ENCODE results near the gene NEU1. TPM values are rescaled to one million over a fixed set of nuclear protein-coding genes. Genes with fewer than 3 reads are reported as not detected.

The NEU1 gene
- total RNA-seq, 1 experiment from 2014 or later, result 44.8 TPM

DNA sequence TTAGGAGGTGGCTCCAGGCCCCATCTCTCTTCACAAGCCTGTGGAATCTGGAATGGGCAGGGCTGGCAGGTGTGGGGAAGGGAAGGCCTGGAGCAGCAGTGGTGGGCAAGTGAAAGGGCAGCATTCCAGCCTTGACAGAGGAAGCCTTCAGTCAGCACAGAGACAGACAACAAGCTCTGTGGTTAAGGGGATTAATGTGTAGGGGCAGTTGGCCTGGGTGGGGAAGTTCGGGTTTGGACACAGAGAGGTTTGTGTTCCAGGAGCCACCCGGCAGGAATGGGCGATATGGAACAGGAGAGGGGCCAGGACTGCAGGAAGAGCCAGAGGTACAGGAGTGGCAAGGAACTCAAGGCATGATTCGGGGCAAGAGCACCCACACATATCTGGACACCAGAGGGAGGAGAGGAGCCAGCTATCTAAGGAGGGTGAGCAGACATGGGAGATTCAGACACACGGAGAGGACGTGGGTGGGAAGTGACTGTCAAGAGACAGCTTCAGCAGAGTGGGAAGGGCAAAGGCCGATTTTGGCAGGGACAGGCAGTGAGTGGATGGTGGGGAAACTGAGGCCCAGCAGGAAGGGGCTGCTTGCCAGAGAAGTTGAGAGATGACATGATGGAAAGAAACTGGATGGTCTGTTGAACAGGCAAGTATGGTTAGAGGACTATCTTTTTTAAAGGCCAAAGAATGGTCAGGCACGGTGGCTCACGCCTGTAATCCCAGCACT, 18.7 kb upstream of the NEU1 start:
- no peak overlapping the region for H3K27ac Mint-ChIP-seq
- no peak for DNase-seq (ENCODE audit: low spot score)
- no peak for ATAC-seq
- H3K4me3 Mint-ChIP-seq, result no peak overlapping the region
- no peaks in the 10 kb centered on the region for H3K9me3 Mint-ChIP-seq
- H3K27me3 Mint-ChIP-seq (ENCODE audit: low read depth), result no peaks in the 10 kb centered on the region
- TF ChIP-seq, protein P1, sequence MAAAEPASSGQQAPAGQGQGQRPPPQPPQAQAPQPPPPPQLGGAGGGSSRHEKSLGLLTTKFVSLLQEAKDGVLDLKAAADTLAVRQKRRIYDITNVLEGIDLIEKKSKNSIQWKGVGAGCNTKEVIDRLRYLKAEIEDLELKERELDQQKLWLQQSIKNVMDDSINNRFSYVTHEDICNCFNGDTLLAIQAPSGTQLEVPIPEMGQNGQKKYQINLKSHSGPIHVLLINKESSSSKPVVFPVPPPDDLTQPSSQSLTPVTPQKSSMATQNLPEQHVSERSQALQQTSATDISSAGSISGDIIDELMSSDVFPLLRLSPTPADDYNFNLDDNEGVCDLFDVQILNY (CRISPR knock-in tag; IDR thresholded peaks at IDR 0.05), result no peak
- TF ChIP-seq, protein P2, sequence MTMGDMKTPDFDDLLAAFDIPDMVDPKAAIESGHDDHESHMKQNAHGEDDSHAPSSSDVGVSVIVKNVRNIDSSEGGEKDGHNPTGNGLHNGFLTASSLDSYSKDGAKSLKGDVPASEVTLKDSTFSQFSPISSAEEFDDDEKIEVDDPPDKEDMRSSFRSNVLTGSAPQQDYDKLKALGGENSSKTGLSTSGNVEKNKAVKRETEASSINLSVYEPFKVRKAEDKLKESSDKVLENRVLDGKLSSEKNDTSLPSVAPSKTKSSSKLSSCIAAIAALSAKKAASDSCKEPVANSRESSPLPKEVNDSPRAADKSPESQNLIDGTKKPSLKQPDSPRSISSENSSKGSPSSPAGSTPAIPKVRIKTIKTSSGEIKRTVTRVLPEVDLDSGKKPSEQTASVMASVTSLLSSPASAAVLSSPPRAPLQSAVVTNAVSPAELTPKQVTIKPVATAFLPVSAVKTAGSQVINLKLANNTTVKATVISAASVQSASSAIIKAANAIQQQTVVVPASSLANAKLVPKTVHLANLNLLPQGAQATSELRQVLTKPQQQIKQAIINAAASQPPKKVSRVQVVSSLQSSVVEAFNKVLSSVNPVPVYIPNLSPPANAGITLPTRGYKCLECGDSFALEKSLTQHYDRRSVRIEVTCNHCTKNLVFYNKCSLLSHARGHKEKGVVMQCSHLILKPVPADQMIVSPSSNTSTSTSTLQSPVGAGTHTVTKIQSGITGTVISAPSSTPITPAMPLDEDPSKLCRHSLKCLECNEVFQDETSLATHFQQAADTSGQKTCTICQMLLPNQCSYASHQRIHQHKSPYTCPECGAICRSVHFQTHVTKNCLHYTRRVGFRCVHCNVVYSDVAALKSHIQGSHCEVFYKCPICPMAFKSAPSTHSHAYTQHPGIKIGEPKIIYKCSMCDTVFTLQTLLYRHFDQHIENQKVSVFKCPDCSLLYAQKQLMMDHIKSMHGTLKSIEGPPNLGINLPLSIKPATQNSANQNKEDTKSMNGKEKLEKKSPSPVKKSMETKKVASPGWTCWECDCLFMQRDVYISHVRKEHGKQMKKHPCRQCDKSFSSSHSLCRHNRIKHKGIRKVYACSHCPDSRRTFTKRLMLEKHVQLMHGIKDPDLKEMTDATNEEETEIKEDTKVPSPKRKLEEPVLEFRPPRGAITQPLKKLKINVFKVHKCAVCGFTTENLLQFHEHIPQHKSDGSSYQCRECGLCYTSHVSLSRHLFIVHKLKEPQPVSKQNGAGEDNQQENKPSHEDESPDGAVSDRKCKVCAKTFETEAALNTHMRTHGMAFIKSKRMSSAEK (CRISPR knock-in tag; IDR thresholded peaks at IDR 0.05; ENCODE audit: borderline replicate concordance), result no peak
- no peak for TF ChIP-seq RORB (CRISPR knock-in tag; IDR thresholded peaks at IDR 0.05)
- no peak for TF ChIP-seq ZNF219 (CRISPR knock-in tag; IDR thresholded peaks at IDR 0.05; ENCODE audit: borderline replicate concordance)
- no peak for TF ChIP-seq IRF2 (CRISPR knock-in tag; IDR thresholded peaks at IDR 0.05; ENCODE audit: borderline replicate concordance, low read depth)
- TF ChIP-seq, protein P3, sequence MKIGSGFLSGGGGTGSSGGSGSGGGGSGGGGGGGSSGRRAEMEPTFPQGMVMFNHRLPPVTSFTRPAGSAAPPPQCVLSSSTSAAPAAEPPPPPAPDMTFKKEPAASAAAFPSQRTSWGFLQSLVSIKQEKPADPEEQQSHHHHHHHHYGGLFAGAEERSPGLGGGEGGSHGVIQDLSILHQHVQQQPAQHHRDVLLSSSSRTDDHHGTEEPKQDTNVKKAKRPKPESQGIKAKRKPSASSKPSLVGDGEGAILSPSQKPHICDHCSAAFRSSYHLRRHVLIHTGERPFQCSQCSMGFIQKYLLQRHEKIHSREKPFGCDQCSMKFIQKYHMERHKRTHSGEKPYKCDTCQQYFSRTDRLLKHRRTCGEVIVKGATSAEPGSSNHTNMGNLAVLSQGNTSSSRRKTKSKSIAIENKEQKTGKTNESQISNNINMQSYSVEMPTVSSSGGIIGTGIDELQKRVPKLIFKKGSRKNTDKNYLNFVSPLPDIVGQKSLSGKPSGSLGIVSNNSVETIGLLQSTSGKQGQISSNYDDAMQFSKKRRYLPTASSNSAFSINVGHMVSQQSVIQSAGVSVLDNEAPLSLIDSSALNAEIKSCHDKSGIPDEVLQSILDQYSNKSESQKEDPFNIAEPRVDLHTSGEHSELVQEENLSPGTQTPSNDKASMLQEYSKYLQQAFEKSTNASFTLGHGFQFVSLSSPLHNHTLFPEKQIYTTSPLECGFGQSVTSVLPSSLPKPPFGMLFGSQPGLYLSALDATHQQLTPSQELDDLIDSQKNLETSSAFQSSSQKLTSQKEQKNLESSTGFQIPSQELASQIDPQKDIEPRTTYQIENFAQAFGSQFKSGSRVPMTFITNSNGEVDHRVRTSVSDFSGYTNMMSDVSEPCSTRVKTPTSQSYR (CRISPR knock-in tag; IDR thresholded peaks at IDR 0.05), result no peak
- TF ChIP-seq NR2C2 (CRISPR knock-in tag; IDR thresholded peaks at IDR 0.05), result no peak
- TF ChIP-seq, protein P4, sequence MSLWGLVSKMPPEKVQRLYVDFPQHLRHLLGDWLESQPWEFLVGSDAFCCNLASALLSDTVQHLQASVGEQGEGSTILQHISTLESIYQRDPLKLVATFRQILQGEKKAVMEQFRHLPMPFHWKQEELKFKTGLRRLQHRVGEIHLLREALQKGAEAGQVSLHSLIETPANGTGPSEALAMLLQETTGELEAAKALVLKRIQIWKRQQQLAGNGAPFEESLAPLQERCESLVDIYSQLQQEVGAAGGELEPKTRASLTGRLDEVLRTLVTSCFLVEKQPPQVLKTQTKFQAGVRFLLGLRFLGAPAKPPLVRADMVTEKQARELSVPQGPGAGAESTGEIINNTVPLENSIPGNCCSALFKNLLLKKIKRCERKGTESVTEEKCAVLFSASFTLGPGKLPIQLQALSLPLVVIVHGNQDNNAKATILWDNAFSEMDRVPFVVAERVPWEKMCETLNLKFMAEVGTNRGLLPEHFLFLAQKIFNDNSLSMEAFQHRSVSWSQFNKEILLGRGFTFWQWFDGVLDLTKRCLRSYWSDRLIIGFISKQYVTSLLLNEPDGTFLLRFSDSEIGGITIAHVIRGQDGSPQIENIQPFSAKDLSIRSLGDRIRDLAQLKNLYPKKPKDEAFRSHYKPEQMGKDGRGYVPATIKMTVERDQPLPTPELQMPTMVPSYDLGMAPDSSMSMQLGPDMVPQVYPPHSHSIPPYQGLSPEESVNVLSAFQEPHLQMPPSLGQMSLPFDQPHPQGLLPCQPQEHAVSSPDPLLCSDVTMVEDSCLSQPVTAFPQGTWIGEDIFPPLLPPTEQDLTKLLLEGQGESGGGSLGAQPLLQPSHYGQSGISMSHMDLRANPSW (CRISPR knock-in tag; conservative IDR thresholded peaks at IDR 0.05; ENCODE audit: low read depth), result no peak
- no peak for TF ChIP-seq ZNF232 (CRISPR knock-in tag; IDR thresholded peaks at IDR 0.05)
- TF ChIP-seq JUN (CRISPR knock-in tag; IDR thresholded peaks at IDR 0.05), result no peak
- TF ChIP-seq, protein P5, sequence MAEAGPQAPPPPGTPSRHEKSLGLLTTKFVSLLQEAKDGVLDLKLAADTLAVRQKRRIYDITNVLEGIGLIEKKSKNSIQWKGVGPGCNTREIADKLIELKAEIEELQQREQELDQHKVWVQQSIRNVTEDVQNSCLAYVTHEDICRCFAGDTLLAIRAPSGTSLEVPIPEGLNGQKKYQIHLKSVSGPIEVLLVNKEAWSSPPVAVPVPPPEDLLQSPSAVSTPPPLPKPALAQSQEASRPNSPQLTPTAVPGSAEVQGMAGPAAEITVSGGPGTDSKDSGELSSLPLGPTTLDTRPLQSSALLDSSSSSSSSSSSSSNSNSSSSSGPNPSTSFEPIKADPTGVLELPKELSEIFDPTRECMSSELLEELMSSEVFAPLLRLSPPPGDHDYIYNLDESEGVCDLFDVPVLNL (CRISPR knock-in tag; IDR thresholded peaks at IDR 0.05; ENCODE audit: borderline replicate concordance, low read depth), result no peak
- no peak for TF ChIP-seq ZNF263 (CRISPR knock-in tag; IDR thresholded peaks at IDR 0.05; ENCODE audit: low read depth)
- TF ChIP-seq NFE2L1 (CRISPR knock-in tag; IDR thresholded peaks at IDR 0.05), result no peak
- TF ChIP-seq, protein P6, sequence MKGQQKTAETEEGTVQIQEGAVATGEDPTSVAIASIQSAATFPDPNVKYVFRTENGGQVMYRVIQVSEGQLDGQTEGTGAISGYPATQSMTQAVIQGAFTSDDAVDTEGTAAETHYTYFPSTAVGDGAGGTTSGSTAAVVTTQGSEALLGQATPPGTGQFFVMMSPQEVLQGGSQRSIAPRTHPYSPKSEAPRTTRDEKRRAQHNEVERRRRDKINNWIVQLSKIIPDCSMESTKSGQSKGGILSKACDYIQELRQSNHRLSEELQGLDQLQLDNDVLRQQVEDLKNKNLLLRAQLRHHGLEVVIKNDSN (CRISPR knock-in tag; IDR thresholded peaks at IDR 0.05), result no peak
- POLR2A ChIA-PET, result no interaction called here
- CTCF ChIA-PET, result interaction anchor here (1.1 kb wide), 1 partner anchor 11 kb away, joined by 4 read pairs; no protein-coding TSS in a partner anchor
- peaks cover 51% of the 10 kb centered on the region for H3K36me3 Mint-ChIP-seq
- peaks cover 6% of the 10 kb centered on the region for H3K4me1 Mint-ChIP-seq
